HG03175 (cell line): ENCODE measurements around the gene CNTRL.

Experiments used
- ATAC-seq: cut with Tn5 transposase; IDR thresholded peaks from one replicate; pipeline ENCODE4 v1.9.1; 2021; ENCODE audit warnings: mild to moderate bottlenecking, moderate library complexity; ENCODE audit not compliant: unreplicated experiment

CNTRL gene

DNA sequence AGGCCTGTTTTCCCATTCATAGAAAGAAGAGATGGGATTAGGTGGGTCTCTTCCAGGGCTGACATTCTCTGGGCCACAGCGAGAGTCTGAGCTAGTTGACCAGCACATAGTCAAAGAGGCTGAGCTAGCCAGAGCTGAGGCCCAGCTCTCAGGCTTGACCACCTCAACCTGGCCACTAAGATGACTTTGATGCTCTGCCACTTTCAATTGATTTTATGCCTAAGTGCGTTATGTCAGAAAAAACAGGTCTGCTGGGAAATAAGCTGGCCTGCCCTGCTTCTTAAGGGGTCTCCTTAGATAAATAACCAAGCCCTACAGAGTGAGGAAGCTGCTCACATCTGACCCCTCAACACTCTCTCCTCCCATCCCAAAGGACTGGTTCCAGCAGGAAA lies 146.9 kb downstream of the CNTRL start:
- no peak for ATAC-seq

- no peak for ATAC-seq
Measured at GRCh38 chr9:121222524-121223171, 147.9 kb downstream of the CNTRL start.

- no peak for ATAC-seq
Measured at GRCh38 chr9:121225240-121225639, 150.5 kb downstream of the CNTRL start.

GRCh38 chr9:121226175-121226574 lies 151.4 kb downstream of the CNTRL start:
- ATAC-seq, result no peak
